Fibroblast of lung (primary cell): ENCODE data around the gene CLIP1. TPM values are rescaled to one million over a fixed set of nuclear protein-coding genes. Genes with fewer than 3 reads are reported as not detected.

ENCODE experiments used
- DNase-seq, 2 donors: peaks; one replicate each; pipeline versions ENCODE4 v3.0.0 to v3.0.0-alpha.2; 2010; ENCODE audit warnings: low read depth in 2 of 2
- H2AFZ ChIP-seq: 2 replicates; pipeline ENCODE4 v1.5.1; 2012; ENCODE audit warnings: low read length, control low read depth, inconsistent platforms
- H3K27ac ChIP-seq: 2 replicates; pipeline ENCODE4 v1.5.1; 2011; ENCODE audit warnings: low read length, control low read depth; ENCODE audit not compliant: insufficient read depth
- H3K27me3 ChIP-seq: 2 replicates; pipeline ENCODE4 v1.5.1; 2011; ENCODE audit warnings: mild to moderate bottlenecking, low read length; ENCODE audit not compliant: control insufficient read depth, insufficient read depth
- H3K36me3 ChIP-seq: 2 replicates; pipeline ENCODE4 v1.5.1; 2011; ENCODE audit warnings: low read length; ENCODE audit not compliant: control insufficient read depth, insufficient read depth
- H3K4me1 ChIP-seq: 2 replicates; pipeline ENCODE4 v1.5.1; 2011; ENCODE audit warnings: low read length; ENCODE audit not compliant: control insufficient read depth, insufficient read depth; ENCODE audit errors: extremely low read depth
- H3K4me2 ChIP-seq: 2 replicates; pipeline ENCODE4 v1.5.1; 2011; ENCODE audit warnings: low read length, control low read depth; ENCODE audit not compliant: insufficient read depth; ENCODE audit errors: extremely low read depth
- H3K4me3 ChIP-seq, 4 experiments: fragments of 200-600 bp in 1 of 4; sonication (generic) in 1 of 4; replicated peaks in 1 of 4; 2 replicates each; pipeline ENCODE4 v1.5.1; 2011 to 2016; ENCODE audit warnings: low read length in 4 of 4, low read depth in 3 of 4, mild to moderate bottlenecking in 3 of 4, control low read depth in 2 of 4, inconsistent platforms in 1 of 4, mixed read lengths in 1 of 4; ENCODE audit not compliant: insufficient read depth in 1 of 4; ENCODE audit errors: control extremely low read depth in 1 of 4
- H3K79me2 ChIP-seq: 2 replicates; pipeline ENCODE4 v1.5.1; 2012; ENCODE audit warnings: mild to moderate bottlenecking, low read length, inconsistent platforms; ENCODE audit not compliant: control insufficient read depth, insufficient read depth
- H3K9ac ChIP-seq: 2 replicates; pipeline ENCODE4 v1.5.1; 2011; ENCODE audit warnings: mild to moderate bottlenecking, low read length, control low read depth; ENCODE audit not compliant: insufficient read depth
- H3K9me3 ChIP-seq: 2 replicates; pipeline ENCODE4 v1.5.1; 2012; ENCODE audit warnings: low read depth, low read length; ENCODE audit not compliant: control insufficient read depth, insufficient read depth
- H4K20me1 ChIP-seq: 2 replicates; pipeline ENCODE4 v1.5.1; 2011; ENCODE audit warnings: low read length; ENCODE audit not compliant: control insufficient read depth, insufficient read depth; ENCODE audit errors: extremely low read depth
- EZH2 ChIP-seq: IDR thresholded peaks from 2 replicates; pipeline ENCODE4 v1.5.1; 2012; ENCODE audit warnings: low read length, control low read depth, mild to moderate bottlenecking; ENCODE audit errors: missing control alignments
- polyA plus RNA-seq, 2 donors: library from polyadenylated mRNA; depleted of rRNA in 1 of 2; stranded (reverse) in 1 of 2; unstranded in 1 of 2; fragments of >200 nt; gene quantifications; 2 replicates each; pipeline ENCODE4 v1.2.1, GENCODE V29; 2011 to 2012; ENCODE audit warnings: missing spikeins in 1 of 2
- total RNA-seq: library from RNA; depleted of rRNA; stranded (reverse); fragments of >200 nt; gene quantifications from 2 replicates; pipeline ENCODE4 v1.2.1, GENCODE V29; 2014
- TF ChIP-seq, protein P1 (sequence below), 2 donors: IDR thresholded peaks in 1 of 2; conservative IDR thresholded peaks in 1 of 2; 1 replicate in 1 of 2; 2 replicates in 1 of 2; pipeline ENCODE4 v1.5.1; 2011 to 2012; ENCODE audit warnings: low read length in 2 of 2, control low read depth in 1 of 2, inconsistent platforms in 1 of 2, low read depth in 1 of 2, mild to moderate bottlenecking in 1 of 2

CLIP1 gene
- total and polyA plus RNA-seq, 2 donors (not counting 1 experiment from before 2014, with no cell fraction given) = 75.5 to 147 TPM

DNA sequence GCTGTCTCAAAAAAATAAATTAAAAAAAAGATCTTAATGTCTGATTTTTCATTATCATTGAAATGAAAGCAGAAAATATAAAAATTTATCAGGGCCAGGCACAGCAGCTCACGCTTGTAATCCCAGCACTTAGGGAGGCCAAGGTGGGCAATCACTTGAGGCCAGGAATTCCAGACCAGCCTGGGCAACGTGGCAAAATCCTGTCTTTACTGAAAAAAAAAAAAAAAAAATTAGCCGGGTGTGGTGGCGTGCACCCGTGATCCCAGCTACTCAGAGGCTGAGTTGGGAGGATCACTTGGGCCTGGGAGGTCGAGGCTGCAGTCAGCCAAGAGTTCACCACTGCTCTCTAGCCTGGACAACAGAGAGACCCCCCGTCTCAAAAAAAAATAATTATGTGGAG is 37.6 kb upstream of the CLIP1 start:
- Histone ChIP-seq H3K27ac (no peak overlapping the region), H3K36me3 (no peaks in the 10 kb centered on the region), H3K4me2 (no peak overlapping the region), H3K4me1 (peaks cover 8% of the 10 kb centered on the region), H3K9ac (no peak overlapping the region), H2AFZ (no peak overlapping the region), H3K4me3 (no peak overlapping the region), H3K9me3 (no peaks in the 10 kb centered on the region), H4K20me1 (no peaks in the 10 kb centered on the region), H3K27me3 (no peaks in the 10 kb centered on the region), H3K79me2 (no peaks in the 10 kb centered on the region)
- TF ChIP-seq, protein P1, sequence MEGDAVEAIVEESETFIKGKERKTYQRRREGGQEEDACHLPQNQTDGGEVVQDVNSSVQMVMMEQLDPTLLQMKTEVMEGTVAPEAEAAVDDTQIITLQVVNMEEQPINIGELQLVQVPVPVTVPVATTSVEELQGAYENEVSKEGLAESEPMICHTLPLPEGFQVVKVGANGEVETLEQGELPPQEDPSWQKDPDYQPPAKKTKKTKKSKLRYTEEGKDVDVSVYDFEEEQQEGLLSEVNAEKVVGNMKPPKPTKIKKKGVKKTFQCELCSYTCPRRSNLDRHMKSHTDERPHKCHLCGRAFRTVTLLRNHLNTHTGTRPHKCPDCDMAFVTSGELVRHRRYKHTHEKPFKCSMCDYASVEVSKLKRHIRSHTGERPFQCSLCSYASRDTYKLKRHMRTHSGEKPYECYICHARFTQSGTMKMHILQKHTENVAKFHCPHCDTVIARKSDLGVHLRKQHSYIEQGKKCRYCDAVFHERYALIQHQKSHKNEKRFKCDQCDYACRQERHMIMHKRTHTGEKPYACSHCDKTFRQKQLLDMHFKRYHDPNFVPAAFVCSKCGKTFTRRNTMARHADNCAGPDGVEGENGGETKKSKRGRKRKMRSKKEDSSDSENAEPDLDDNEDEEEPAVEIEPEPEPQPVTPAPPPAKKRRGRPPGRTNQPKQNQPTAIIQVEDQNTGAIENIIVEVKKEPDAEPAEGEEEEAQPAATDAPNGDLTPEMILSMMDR (conservative IDR thresholded peaks at IDR 0.05 in 1 of 2, IDR thresholded peaks at IDR 0.05 in 1 of 2; ENCODE audit: low read depth in 1 of 2, low read length in 2 of 2) = no peak
- TF ChIP-seq EZH2 = no peak
- no peak for DNase-seq

DNA sequence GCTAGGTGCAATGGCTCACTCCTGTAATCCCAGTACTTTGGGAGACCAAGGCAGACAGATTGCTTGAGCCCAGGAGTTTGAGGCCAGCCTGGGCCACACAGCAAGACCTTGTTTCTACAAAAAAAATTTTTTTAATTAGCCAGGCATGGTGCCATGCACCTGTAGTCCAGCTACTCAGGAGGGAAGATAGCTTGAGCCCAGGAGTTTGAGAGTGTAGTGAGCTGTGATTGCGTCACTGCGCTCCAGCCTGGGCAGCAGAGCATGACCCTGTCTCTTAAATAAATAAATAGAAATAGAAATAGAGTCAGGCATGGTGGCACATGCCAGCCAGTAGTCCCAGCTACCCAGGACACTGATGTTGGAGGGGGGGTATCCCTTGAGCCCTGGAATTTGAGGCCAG is 36.7 kb upstream of the CLIP1 start:
- no peak overlapping the region for H3K4me3 ChIP-seq
- no peak overlapping the region for H3K4me2 ChIP-seq
- no peaks in the 10 kb centered on the region for H3K36me3 ChIP-seq
- DNase-seq = no peak
- H2AFZ ChIP-seq = no peak overlapping the region
- H3K79me2 ChIP-seq = no peaks in the 10 kb centered on the region
- no peak overlapping the region for H3K27ac ChIP-seq
- no peak overlapping the region for H3K9ac ChIP-seq
- peaks cover 8% of the 10 kb centered on the region for H3K4me1 ChIP-seq
- no peaks in the 10 kb centered on the region for H3K9me3 ChIP-seq
- no peaks in the 10 kb centered on the region for H3K27me3 ChIP-seq
- no peak for TF ChIP-seq EZH2
- TF ChIP-seq, protein P1 (conservative IDR thresholded peaks at IDR 0.05 in 1 of 2, IDR thresholded peaks at IDR 0.05 in 1 of 2; ENCODE audit: low read depth in 1 of 2, low read length in 2 of 2) = no peak
- H4K20me1 ChIP-seq = no peaks in the 10 kb centered on the region

DNA sequence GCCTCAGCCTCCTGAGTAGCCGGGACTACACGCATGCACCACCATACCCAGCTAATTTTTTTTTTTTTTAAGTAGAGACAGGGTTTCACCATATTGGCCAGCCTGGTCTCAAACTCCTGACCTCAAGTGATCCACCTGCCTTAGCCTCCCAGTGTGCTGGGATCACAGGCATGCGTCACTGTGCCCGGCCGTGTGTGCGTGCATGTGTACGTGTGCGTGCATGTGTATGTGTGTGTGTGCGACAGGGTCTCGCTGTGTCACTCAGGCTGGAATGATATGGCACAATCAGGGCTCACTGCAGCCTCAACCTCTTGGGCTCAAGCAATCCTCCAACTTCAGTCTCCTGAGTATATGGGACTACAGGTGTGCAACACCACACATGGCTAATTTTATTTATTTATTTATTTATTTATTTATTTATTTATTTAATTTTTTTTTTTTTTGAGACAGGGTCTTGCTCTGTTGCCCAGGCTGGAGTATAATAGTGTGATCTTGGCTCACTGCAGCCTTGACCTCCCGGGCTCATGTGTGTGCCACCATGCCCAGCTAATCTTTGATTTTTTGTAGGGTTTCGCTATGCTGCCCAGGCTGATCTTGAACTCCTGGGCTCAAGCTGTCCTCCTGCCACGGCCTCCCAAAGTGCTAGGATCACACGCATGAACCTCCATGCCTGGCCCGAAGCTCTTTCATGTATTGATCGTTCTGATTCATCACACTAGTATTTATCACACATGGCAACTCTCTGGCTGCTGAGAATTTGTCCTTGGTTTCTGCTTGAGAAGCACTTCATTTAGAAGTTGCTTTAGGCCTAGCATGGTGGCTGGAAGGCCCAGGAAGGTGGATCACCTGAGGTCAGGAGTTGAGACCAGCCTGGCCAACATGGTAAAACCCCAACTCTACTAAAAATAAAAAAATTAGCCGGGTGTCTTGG is 35.9 kb upstream of the CLIP1 start:
- no peak overlapping the region for H3K4me2 ChIP-seq
- no peak overlapping the region for H3K27ac ChIP-seq
- peaks cover 2% of the 10 kb centered on the region for H3K4me1 ChIP-seq
- DNase-seq = no peak
- H3K36me3 ChIP-seq = no peaks in the 10 kb centered on the region
- no peak for TF ChIP-seq EZH2
- TF ChIP-seq, protein P1 (conservative IDR thresholded peaks at IDR 0.05 in 1 of 2, IDR thresholded peaks at IDR 0.05 in 1 of 2; ENCODE audit: low read depth in 1 of 2, low read length in 2 of 2) = no peak
- no peaks in the 10 kb centered on the region for H3K79me2 ChIP-seq
- no peaks in the 10 kb centered on the region for H4K20me1 ChIP-seq
- no peak overlapping the region for H2AFZ ChIP-seq
- no peaks in the 10 kb centered on the region for H3K27me3 ChIP-seq
- H3K9ac ChIP-seq = no peak overlapping the region
- no peaks in the 10 kb centered on the region for H3K9me3 ChIP-seq
- H3K4me3 ChIP-seq = no peak overlapping the region
